Pericardium fibroblast (primary cell): Measurements from ENCODE around the gene TCEANC. TPM values are rescaled to one million over a fixed set of nuclear protein-coding genes. Genes with fewer than 3 reads are reported as not detected.

Experiments used
- total RNA-seq: library from RNA; depleted of rRNA; stranded (reverse); fragments of >200 nt; gene quantifications from 2 replicates; pipeline ENCODE4 v1.2.3, GENCODE V29; 2015

TCEANC gene, protein sequence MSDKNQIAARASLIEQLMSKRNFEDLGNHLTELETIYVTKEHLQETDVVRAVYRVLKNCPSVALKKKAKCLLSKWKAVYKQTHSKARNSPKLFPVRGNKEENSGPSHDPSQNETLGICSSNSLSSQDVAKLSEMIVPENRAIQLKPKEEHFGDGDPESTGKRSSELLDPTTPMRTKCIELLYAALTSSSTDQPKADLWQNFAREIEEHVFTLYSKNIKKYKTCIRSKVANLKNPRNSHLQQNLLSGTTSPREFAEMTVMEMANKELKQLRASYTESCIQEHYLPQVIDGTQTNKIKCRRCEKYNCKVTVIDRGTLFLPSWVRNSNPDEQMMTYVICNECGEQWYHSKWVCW
- total RNA-seq = 1.8 and 2.3 TPM in 2 replicates

DNA sequence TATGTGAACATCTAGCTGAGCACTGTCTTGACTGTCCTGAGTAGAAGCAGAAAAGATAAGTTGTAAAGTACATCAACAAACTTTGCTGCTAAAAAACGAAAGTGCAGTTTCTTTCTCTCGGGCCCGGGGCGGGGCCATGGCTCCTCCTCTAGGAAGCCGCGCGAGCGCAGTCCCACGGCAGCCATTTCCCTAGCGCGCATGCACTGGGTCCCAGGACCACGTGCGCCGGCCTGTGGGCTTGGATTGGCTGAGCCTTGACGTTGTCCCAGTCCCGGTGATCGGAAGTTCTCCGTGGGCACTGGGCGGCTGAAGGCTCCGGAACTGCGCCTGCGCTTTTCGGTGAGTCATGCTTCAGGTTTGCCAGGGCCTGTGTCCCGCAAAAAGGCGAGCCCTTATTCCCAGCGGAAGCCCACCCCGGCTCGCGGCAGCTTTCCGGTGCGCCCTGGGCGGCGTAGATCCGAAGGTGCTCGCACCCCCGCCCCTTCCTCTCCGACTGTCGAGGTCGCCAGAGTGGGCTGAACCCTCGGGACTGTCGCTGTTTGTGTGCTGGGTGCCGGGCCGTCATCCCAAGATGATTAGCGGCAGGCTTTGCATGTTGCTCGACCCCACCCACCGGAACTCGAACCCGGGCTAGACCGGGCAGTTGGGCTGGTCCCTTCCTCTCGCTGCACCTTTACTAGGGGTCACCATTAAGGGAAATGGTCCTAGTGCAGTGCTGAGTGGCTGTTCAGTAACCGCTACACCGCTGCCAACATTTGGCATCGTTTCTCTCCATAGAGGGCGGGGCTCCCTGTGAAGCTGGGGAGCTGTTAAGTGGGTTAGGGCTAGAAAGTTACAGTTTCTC is at the start of gene TCEANC:
Gene TCEANC, plus strand, starts transcription at position 292 of the 844 bp plus-strand sequence. CDS start 9,368 bp downstream, outside the sequence.

DNA sequence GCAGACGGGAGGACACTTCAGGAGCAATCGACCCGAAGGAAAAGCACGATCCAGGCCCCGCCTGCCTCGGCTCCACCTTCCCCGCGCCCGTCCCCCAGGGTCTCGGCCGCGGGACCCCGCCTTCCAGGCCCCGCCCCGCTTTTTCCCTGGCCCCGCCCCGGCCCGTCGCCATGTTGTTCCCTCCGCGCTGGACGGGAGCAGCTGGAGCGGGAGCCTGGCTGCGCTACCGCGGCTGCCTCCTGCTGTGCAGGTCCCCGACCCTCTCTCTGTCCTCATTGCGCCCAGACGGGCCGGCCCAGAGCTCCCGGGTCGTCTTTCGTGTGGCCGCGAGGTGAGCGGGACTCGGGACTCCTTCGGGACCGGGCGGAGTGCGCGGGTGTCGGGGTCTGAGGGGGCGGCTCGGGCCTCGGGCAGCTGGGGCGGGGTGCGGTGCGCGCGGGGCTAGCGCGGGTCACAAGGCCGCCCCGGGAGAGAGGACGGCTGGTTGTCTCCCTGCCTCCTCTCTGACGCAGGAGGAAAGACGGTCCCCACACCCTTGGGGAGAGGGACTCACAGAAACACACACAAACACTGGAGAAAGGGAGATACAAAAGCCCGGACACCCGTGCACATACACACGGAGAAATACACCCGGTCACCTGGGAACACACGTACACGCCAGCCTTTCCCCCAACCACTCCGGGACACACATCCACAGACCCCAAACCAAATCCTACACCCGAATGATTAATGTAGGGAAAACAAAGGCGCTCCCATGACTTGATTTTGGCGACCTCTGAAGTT is 36.2 kb downstream of the TCEANC start, which contains the start of gene RAB9A:
Gene RAB9A, plus strand, starts transcription at position 171 of the 783 bp plus-strand sequence. CDS start 19,619 bp downstream, outside the sequence.

Other genes starting within 250 kb of the TCEANC start
- 0.82 TPM in 1 of 2 replicates, not detected in the other for gene EGFL6, start 83.5 kb upstream of the TCEANC start, total RNA-seq
- gene RAB9A, start 36.0 kb downstream of the TCEANC start, total RNA-seq = 26.0 and 31.3 TPM in 2 replicates
- gene TRAPPC2, start 81.5 kb downstream of the TCEANC start, total RNA-seq = 7.1 and 11.4 TPM in 2 replicates
- gene OFD1, start 81.6 kb downstream of the TCEANC start, total RNA-seq = 4.3 and 8.9 TPM in 2 replicates
- 28.6 and 28.8 TPM in 2 replicates for gene GPM6B, start 164.0 kb downstream of the TCEANC start, total RNA-seq